Measurements from ENCODE around the gene LIME1. TPM values are rescaled to one million over a fixed set of nuclear protein-coding genes. Genes with fewer than 3 reads are reported as not detected.
"Not testable (repeated sequence)": the region's sequence is repeated elsewhere in the genome, so short reads cannot be mapped to it uniquely, and the experiment has no call there.

The LIME1 gene
- total and polyA plus RNA-seq, 8 donors, result 2.6 to 46.6 (median 3.5) TPM

DNA sequence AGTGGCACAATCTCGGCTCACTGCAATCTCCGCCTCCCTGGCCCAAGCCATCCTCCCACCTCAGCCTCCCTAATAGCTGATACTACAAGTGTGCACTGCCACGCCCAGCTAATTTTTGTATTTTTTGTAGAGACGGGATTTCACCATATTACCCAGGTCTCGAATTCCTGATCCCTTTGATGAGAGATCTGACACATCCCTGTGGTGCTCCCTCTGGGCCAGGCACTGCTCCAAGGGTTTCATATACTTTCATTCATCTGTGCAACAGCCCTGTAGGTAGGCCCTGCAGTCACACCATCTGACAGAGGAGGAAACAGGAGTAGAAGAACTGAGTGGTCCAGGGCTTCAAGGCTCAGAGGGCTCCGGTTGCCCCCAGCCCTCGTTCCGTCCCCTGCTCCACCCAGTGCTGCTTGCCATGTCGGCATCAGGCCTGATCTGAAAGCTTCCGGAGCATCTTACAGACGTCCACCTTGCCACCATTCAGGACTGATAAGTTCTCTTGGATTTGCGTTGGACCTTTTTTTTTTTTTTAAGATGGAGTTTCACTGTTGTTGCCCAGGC, 25.3 kb upstream of the LIME1 start:
- Histone ChIP-seq H3K27ac (no peak overlapping the region), H3K36me3 (peaks cover 2 to 5% (median 4%) of the 10 kb centered on the region in 3 donors), H3K27me3 (no peaks in the 10 kb centered on the region), H3K9me3 (no peaks in the 10 kb centered on the region), H3K4me3 (no peak overlapping the region), H3K4me1 (peaks cover 0 to 15% (median 6%) of the 10 kb centered on the region in 3 donors)
- TF ChIP-seq, protein P1, sequence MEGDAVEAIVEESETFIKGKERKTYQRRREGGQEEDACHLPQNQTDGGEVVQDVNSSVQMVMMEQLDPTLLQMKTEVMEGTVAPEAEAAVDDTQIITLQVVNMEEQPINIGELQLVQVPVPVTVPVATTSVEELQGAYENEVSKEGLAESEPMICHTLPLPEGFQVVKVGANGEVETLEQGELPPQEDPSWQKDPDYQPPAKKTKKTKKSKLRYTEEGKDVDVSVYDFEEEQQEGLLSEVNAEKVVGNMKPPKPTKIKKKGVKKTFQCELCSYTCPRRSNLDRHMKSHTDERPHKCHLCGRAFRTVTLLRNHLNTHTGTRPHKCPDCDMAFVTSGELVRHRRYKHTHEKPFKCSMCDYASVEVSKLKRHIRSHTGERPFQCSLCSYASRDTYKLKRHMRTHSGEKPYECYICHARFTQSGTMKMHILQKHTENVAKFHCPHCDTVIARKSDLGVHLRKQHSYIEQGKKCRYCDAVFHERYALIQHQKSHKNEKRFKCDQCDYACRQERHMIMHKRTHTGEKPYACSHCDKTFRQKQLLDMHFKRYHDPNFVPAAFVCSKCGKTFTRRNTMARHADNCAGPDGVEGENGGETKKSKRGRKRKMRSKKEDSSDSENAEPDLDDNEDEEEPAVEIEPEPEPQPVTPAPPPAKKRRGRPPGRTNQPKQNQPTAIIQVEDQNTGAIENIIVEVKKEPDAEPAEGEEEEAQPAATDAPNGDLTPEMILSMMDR (IDR thresholded peaks at IDR 0.05), result no peak
- FAIRE-seq, result no peak
- intact Hi-C loops (cut with DNase I), result no loop called here
- ATAC-seq, result no peak
- DNase-seq, result no peak
- 81% methylated on average over 12 of the region's 12 CpGs for WGBS, 2 donors

DNA sequence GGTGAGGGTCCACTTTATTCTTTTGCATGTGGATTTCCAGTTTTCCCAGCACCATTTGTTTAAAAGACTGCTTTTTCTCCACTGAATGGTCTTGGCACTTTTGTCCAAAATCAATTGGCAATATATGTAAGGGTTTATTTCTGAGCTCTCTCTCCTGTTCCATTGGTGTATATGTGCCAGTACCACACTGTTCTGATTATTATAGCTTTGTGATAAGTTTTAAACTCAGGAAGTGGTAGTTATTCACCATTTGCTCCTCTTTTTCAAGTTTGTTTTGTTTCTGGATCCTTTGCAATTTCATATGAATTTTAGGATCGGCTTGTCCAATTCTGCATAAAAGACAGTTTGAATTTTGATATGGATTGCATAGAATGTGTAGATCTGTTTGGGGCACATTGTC, 24.3 kb upstream of the LIME1 start:
- no peak for FAIRE-seq

DNA sequence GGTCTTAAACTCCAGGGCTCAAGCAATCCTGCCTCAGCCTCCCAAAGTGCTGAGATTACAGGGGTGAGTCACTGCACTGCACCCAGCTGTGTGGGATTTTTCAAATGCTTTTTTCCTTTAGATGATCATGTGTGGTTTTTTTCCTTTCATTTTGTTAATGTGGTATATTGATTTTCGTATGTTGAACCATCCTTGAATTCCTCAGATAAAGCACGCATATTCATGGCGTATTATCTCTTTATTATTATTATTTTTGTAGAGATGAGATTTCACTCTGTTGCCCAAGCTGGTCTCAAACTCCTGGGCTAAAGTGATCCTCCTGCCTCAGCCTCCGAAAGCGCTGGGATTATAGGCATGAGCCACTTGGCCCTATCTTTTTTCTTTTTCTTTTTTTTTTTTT, 21.6 kb upstream of the LIME1 start:
- TF ChIP-seq, protein P1 (IDR thresholded peaks at IDR 0.05), result no peak
- 96 to 98% methylated on average over 5 of the region's 5 CpGs for WGBS, 2 donors
- FAIRE-seq (no peak), DNase-seq (no peak), ATAC-seq (no peak)
- intact Hi-C loops (cut with DNase I), result no loop called here
- Histone ChIP-seq H3K27me3 (no peaks in the 10 kb centered on the region), H3K27ac (no peak overlapping the region), H3K4me1 (no peaks in the 10 kb centered on the region), H3K9me3 (no peaks in the 10 kb centered on the region), H3K36me3 (peaks cover 2 to 8% (median 4%) of the 10 kb centered on the region in 3 donors), H3K4me3 (no peak overlapping the region)

More for the DNA sequence above, 24.3 kb upstream of the LIME1 start:
- no peak for DNase-seq
- Histone ChIP-seq H3K4me1 (peaks cover 0 to 10% (median 0%) of the 10 kb centered on the region in 3 donors), H3K27me3 (no peaks in the 10 kb centered on the region), H3K9me3 (no peaks in the 10 kb centered on the region), H3K27ac (no peak overlapping the region), H3K36me3 (peaks cover 2 to 5% (median 4%) of the 10 kb centered on the region in 3 donors), H3K4me3 (no peak overlapping the region)
- WGBS, 2 donors, result 93 to 98% methylated on average over 1 of the region's 1 CpG
- intact Hi-C loops (cut with DNase I), result no loop called here
- TF ChIP-seq, protein P1 (IDR thresholded peaks at IDR 0.05), result no peak
- ATAC-seq, result no peak

DNA sequence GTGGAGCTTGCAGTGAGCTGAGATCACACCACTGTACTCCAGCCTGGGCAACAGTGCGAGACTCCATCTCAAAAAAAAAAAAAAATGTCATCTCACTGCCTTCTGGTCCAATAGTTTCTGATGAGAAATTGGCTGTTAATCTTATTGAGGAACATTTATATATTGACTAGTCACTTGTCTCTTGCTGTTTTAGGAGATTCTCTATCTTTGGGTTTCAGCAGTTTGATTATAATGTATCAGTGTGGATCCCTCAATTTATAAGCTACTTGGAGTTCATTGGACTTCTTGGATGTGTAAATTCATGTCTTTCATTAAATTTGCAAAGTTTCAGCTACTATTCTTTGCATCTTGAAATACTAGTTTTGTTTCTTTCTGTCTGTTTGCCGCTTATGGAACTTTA, 17.5 kb upstream of the LIME1 start:
- WGBS, 2 donors, result 100% methylated on average over 1 to 2 of the region's 2 CpGs
- no peaks in the 10 kb centered on the region for H3K4me1 ChIP-seq
- TF ChIP-seq, protein P1 (IDR thresholded peaks at IDR 0.05), result no peak
- no peaks in the 10 kb centered on the region for H3K9me3 ChIP-seq
- peaks cover 0 to 3% (median 0%) of the 10 kb centered on the region in 3 donors for H3K36me3 ChIP-seq
- DNase-seq (no peak), ATAC-seq (no peak), FAIRE-seq (no peak)
- no peak overlapping the region for H3K4me3 ChIP-seq
- no peaks in the 10 kb centered on the region for H3K27me3 ChIP-seq
- intact Hi-C loops (cut with DNase I), result no loop called here
- no peak overlapping the region for H3K27ac ChIP-seq

DNA sequence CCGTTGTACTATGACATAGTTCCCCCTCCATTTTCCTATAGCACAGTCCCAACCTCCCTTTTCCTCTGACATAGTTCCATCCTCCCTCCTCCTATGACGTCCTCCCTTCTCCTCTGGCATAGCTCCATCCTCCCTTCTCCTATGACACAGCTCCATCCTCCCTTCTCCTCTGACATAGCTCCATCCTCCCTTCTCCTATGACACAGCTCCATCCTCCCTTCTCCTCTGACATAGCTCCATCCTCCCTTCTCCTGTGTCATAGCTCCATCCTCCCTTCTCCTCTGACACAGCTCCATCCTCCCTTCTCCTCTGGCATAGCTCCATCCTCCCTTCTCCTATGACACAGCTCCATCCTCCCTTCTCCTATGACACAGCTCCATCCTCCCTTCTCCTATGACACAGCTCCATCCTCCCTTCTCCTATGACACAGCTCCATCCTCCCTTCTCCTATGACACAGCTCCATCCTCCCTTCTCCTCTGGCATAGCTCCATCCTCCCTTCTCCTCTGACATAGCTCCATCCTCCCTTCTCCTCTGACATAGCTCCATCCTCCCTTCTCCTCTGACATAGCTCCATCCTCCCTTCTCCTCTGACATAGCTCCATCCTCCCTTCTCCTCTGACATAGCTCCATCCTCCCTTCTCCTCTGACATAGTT, 13.4 kb upstream of the LIME1 start:
- H3K4me1 ChIP-seq; DNase-seq; intact Hi-C loops (cut with DNase I); H3K27me3 ChIP-seq; FAIRE-seq; H3K27ac ChIP-seq; H3K9me3 ChIP-seq; ATAC-seq; H3K36me3 ChIP-seq; H3K4me3 ChIP-seq: not testable (repeated sequence)
- WGBS, 2 donors, result 82 to 98% methylated on average over 2 of the region's 2 CpGs

DNA sequence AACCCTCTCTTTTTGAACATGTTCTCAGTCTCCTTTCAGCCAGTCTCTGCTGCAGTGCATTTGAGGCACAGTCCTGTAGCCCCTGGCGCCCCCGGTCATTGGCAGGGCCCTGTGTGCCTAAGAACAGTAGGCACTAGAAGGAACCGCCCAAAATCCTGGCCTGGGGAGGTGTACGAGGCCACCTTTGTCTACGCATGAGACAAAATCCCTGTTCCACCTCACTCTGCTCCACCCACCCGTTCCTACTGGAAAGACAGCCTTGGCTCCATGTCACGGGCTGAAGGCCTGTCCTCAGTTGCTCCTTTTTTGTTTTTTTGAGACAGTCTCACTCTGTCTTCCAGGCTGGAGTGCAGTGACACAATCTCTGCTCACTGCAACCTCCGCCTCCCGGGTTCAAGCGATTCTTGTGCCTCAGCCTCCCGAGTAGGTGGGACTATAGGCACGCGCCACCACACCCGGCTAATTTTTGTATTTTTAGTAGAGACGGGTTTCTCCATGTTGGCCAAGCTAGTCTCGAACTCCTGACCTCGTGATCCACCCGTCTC, 6.2 kb upstream of the LIME1 start:
- H3K9me3 ChIP-seq; ATAC-seq; H3K4me3 ChIP-seq; DNase-seq; FAIRE-seq; H3K4me1 ChIP-seq; intact Hi-C loops (cut with DNase I); H3K27me3 ChIP-seq; H3K27ac ChIP-seq: not testable (repeated sequence)
- peaks cover 0 to 11% (median 0%) of the 10 kb centered on the region in 3 donors for H3K36me3 ChIP-seq
- 94 to 96% methylated on average over 18 of the region's 18 CpGs for WGBS, 2 donors
